ENCODE measurements around the gene ADAM10.

DNA sequence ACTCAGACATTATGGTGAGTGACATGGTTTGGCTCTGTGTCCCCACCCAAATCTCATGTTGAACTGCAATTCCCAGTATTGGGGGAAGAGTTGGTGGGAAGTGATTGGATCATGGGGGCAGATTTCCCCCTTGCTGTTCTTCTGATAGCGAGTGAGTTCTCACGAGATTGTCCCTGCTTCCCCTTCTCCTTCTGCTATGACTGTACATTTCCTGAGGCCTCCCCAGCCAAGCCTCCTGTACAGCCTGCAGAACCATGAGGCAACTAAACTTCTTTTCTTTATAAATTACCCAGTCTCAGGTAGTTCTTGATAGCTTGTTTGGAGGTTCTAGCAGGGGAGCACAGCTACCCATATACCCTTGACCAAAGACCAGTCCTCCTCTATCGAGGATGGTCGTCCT, 45.9 kb downstream of the ADAM10 start:
- TF ChIP-seq, protein P1, sequence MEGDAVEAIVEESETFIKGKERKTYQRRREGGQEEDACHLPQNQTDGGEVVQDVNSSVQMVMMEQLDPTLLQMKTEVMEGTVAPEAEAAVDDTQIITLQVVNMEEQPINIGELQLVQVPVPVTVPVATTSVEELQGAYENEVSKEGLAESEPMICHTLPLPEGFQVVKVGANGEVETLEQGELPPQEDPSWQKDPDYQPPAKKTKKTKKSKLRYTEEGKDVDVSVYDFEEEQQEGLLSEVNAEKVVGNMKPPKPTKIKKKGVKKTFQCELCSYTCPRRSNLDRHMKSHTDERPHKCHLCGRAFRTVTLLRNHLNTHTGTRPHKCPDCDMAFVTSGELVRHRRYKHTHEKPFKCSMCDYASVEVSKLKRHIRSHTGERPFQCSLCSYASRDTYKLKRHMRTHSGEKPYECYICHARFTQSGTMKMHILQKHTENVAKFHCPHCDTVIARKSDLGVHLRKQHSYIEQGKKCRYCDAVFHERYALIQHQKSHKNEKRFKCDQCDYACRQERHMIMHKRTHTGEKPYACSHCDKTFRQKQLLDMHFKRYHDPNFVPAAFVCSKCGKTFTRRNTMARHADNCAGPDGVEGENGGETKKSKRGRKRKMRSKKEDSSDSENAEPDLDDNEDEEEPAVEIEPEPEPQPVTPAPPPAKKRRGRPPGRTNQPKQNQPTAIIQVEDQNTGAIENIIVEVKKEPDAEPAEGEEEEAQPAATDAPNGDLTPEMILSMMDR (IDR thresholded peaks at IDR 0.05) = no peak
- TF ChIP-seq POLR2AphosphoS5 (IDR thresholded peaks at IDR 0.05) = no peak
- no peak for TF ChIP-seq POLR2A (IDR thresholded peaks at IDR 0.05)
